Activated T-cell treated with anti-CD3 and anti-CD28 coated beads for 48 hours (primary cell): ENCODE measurements around the gene SFT2D2.

Experiments
- DNase-seq: peaks from one replicate; pipeline ENCODE4 v3.0.0-alpha.2; 2020; ENCODE audit warnings: low read depth

Gene SFT2D2

DNA sequence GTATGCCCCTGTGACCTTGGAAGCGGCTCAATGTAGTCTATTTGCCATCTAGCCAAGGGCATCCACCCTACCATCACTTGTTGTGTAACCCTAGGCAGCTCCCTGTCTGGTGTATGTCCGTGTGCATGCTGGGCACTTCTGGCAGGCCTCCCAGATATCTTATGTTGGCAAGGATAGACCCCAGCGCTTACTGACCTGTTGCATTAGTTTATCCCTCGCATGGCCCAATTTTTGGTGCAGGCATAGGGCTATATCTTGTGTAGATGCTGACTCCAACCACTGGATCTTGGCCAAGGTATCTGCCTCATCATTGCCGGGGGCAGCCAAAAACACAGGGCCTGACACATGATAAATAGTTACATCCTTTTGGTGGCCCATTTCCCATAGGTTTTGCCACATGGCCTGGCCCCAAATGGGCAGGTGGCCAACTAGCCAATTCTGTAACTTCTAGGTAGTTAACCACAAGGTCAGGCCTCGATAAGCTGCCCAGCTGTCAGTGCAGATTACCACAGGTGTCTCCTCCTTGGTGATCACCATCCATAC, 40.9 kb downstream of the SFT2D2 start:
- DNase-seq, result no peak

DNA sequence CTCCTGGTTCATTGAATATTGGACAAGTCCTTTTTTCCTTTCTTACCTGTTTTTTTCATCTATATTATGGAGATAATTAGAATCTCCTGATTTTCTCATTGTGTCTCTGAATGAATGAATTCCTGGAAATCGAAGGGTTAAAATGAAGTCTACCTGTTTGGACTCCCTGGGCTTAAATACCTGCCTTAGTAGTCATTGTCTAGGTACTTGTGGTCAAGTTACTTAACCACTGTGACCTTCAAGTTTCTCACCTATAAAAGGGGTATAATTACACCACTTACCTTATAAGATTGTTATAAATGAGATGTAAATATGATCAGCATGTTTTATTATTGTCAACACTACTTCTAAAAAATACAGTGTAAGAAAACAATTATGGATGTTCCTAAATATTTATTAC, 45.8 kb downstream of the SFT2D2 start:
- no peak for DNase-seq

DNA sequence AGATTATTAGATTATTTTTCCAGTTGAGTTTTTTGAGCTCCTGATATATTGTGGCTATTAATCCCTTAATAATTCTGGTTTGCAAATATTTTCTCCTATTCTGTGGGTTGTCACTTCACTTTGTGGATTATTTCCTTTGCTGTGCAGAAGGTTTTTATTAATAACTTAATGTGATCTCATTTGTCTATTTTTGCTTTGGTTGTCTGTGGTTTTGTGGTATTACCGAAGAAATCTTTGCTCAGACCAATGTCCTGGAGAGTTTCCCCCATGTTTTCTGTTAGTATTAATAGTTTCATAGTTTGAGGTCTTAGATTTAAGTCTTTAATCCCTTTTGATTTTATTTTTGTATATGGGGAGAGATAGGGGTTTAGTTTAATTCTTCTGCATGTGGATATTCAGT, 47.8 kb downstream of the SFT2D2 start:
- DNase-seq, result no peak

DNA sequence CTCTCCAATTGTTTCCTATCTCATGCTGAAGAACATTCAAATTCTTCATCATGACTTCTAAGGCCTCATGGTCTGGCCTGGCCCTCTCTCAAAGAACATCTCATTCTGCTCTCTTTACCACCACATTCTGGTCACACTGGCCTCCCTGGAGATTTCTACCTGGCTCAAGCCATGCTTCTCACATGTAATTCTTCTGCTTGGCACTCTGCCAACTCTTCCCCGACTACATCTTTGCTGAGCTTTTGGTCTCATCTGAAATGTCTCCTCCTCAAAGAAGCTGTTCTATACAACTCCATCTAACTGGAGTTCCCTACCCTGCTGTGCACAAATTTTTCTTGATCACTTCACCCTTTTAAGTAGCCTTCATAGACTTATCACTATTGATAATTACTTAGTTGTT, 53.4 kb downstream of the SFT2D2 start:
- DNase-seq, result no peak

DNA sequence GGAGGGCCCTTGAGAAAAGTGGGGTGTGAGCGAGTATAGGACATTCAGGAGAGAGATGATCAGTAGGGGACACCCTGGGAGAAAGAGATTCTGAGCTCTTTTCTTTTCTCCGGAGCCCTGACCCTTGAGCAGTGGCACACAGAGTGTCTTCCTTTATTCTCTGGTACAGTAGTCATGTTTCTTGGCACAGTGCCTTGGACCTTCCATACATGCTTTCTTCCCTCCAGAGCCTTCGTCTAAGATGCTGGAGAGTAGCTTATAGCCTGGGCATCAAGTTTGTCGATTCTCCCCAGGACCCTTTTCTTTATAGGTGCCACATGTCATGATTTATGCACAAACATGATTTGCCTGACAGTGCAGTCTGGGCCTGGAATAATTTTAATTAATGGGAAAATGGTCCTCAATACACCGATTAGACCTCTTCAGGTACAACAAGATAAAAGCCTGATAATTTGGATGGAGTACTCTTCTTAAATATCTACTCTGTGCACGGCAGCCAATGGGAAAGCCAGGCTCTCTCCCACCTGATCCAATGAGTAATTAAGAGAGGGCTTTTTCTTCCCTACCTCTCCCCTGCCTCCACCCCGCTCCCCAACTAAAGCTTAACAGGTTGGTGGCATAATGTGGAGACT, 54.6 kb downstream of the SFT2D2 start, which contains the start of gene TBX19:
TSS of gene TBX19 (plus strand) at position 582 of the 632 bp plus-strand sequence. CDS start 214 bp downstream, outside the sequence.
- DNase-seq, result no peak

DNA sequence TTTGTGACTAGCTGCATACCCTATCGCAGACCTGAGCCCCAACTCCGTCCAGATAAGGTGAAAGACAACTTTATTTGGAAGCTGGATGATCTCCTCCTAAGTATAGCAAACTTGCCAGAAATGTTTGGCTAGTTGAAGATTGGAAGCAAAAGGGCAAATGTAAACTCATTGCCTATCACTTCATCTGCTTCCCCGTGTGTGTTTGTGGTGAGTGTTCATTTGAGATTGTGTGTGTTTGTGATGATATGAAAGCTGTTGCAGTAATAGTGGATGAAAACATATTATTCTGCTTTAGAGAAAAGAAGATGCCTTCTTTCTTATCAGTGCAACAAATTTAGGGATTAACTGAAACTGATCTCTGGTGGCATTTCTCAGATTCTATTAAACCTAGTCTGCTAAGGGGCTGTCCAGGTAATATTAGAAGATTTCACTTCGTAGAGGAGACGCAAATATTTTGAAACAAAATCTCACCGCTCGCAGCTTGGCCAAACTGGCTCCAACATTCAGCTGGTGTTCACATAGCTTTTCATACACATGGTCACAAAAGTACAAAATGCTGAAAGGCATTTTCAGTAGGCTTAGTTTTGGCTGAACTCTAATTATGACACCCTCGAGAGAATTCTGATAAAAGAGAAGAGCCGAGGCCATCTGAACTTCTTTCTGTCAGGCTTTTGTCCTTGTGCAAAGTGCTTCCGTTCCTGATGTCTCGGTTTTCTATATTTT, 56.0 kb downstream of the SFT2D2 start:
- no peak for DNase-seq

DNA sequence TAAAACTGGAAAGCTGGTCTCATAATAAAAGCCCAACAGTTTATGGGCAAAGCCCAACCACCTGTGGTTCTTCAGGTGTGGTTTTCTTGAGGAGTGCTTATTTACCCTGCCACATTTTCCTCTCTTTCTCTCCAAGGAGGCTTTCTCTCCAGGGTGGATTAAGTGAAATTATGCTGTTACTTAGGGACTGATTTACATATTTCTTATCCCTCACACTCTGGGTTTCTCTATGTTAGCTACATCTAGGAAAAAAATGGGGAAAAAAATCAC, 59.7 kb downstream of the SFT2D2 start:
- DNase-seq, result no peak

DNA sequence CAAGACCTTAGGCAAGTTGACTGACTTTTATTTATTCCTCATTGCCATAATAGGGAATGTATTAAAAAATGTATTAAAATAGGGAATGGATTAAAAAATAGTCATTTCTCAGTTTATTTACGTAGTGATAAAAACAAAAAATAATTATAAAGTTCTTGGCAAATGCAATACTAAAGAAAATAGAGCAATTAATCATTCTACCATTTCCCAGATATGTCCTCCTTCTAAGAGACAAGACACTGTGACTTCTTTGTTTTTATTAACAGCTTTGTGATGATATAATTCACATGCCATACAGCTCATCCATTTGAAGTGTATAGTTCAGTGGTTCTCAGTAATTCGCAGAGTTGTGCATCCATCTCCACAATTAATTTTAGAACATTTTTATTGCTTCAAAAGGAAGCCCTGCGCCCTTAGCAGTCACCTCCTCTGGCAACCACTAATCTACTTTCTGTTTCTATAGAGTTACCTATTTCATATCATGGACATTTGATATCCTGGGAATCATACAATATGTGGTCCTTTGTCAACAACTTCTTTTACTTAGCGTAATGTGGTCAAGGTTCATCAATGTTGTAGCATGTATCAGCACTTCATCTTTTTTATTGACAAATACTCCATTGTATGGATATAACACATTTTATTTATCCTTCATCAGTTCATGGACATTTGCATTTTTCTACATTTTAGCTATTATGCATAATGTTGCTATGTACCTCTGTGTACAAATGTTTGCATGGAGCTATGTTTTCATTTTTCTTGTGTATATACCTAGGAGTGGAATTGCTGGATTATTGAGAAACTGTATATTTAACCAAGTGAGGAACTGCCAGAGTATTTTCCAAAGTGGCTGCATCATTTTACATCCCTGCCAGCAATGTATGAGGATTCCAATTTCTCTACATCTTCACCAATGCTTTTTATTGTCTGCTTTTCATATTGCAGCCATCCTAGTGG, 60.4 kb downstream of the SFT2D2 start:
- no peak for DNase-seq

DNA sequence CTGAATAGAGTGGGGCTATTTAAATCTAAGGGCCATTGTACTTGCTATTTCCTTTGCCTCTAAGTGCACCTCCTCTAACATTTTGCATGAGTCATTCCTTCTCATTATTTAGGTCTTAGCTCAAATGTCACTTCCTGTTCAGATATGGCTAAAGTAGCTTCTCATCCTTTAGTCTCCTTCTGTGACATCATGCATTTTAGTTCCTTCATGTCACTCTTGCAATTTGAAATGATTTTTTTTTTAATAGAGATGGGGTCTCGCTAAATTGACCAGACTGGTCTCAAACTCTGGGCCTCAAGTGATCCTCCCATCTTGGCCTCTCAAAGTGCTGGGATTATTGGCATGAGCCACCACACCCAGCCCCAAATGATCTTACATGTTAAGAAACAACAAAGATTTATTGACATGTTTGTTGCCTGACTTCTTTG, 61.4 kb downstream of the SFT2D2 start:
- DNase-seq, result no peak

DNA sequence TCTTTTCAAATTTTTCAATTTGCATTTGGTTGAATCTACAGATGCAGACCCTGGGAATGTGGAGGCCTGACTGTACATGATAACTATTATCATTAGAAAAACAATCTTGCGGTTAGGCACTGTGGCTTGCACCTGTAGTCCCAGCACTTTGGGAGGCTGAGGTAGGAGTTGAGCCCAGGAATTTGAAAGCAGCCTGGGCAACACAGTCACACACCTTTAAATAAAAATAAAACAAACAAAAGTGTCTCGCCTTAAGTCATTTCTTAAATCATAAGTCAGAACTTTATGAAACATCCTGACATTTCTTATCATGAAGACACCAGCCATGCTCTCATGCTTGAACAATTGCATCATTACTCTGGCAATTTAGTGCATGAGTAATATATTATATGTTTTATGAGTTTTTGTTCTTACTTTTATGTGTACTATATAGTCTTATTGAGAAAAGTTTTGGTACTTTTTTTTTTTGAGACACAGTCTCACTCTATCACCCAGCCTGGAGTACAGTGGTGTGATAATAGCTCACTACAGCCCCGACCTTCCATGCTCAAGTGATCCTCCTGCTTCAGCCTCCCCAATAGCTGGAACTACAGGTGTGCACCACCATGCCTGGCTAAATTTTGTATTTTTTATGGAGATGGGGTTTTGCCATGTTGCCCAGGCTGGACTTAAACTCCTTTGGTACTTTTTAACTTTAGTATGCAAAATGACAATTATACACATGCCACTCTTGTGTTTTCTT, 62.7 kb downstream of the SFT2D2 start:
- no peak for DNase-seq

DNA sequence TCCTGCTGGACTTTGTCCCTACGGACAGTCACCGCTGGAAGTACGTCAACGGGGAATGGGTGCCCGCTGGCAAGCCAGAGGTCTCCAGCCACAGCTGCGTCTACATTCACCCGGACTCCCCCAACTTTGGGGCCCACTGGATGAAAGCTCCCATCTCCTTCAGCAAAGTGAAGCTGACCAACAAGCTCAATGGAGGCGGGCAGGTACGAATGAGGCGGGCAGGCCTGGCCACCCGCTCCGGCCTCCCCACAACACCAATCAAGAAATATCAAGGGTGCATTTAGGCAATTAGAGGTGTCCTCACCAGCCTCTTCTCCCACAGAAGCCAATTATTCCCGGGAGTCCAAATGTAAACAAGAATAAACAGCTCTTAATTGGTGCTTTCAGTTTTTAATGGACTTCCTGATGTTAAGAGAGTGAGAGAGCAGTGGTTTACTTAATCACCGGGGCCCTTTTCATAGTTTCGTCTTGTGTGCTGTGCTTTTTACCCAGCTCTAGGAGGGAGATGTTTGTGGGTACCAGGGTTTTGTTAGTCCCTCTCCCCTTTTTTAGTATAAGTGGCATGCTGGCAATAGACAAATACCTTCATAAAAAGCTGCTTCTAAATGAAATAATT, 65.5 kb downstream of the SFT2D2 start:
- DNase-seq, result no peak

DNA sequence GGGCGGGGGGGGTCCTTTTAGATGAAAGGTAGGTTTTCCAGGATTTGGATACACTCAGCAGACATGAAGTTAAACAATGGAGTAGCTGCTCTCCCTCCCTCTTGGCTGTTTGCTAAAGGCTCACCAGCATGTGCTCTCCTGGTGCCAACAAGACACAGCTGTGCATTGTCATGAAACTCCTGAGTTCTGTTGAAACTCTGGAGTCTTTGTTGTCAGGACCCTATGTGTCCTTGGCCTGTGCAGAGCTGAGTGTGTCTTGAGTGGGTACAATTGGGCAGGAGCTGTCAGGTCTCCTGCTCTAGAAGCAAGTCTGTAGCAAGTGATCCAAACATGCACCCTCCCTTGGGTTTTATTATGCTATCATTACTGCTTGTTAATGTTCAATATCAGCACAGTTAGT, 67.6 kb downstream of the SFT2D2 start:
- DNase-seq, result no peak

DNA sequence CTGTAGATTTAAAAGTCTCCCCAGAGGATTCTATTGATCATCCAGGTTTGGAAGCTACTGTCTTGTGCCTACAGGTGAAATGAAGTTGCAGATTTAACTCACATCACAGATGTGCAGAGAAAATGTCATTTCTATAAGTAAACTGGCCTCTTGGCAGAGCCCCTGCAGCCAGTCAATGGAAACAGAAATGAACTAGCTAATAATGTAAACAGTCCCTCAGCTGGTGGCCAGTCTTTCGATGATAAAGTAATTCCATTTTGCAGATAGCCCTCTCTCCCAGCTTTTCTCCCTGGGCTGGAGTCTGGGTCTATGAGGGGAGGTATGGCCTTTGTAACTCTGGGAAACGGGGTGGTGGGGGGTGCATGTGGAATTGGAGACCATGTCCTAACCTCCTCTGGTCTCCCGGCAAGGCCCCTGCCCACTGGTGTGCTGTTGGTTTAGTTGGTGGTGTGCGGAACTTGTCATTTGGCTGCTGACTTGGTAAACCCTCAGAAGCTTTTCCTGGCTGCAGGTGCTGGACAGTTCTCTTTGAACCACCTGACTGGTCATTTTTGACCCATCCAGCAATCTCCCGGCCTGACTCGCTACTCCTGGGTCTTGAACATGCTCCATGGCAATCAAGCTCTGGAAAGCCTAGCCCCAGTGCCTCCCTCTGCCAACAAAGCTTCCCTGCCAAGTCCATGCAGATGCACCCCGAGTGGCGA, 69.8 kb downstream of the SFT2D2 start:
- no peak for DNase-seq

DNA sequence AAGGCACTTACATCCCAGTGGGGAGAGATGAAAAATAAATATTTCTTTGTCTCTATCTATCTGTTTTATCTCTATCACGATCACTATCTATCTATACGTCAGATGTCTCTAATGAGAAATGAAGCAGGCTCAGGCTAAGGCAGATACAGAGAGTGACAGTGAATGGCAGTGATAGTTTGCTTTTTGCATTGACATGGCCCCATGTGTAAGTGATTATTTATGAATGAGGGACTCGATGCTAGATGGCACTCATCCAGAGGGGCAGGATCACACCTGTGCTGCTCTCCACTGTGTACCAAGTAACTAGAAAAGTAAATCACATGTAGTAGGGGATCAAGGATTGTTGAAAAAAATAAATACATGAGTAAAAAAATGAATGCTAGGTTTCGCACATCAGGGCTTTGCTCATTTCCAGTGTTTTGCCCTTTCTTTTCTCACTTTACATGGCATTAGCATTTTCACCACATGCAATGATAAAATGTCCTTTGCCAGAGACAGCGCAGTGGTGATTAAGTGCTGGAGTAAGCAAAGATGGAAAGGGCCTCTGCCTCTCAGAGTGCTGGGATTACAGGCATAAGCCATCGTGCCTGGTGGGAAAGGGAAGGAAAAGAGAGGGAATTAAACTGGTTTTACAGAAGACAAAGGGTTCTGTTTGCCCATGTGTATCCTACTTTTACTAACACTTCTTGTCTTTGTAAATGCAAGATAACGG, 71.4 kb downstream of the SFT2D2 start:
- no peak for DNase-seq

DNA sequence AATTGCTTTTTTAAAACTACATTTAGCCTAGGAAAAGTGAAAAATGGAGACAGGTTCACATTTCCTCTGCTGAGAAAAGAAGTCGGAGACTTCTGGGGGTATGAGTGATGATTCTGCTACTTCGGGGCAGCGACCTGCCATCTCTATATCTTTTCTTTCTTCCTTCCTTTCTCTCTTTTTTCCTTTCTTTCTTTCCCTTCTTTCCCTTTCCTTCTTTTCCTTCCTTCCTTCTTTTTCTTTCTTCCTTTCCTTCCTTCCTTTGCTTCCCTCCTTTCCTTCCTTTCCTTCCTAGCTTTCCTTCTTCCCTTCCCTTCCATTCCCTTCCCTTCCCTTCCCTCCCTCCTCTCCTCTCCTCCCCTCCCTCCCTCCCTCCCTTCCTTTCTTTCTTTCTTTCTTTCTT, 72.6 kb downstream of the SFT2D2 start:
- no peak for DNase-seq

DNA sequence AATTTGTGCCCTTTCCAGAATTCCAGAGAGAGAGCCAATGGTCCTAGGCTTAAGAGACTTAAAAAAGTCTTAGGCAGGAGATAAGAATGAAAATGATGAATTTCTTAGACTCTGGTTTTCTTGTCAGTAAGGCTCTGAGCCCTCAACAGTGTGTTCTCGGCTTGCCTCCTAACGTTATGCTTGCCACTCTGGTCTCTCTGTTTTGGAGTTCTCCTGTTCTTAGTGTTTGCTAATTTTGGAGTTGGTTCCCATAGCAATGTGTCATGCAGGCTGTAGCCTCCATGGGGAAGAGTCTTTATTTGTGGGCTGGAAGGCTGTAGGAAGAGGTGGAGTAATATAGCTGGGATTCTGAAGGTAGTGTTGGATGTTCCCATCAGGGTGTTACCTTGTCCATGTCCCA, 74.8 kb downstream of the SFT2D2 start:
- no peak for DNase-seq

DNA sequence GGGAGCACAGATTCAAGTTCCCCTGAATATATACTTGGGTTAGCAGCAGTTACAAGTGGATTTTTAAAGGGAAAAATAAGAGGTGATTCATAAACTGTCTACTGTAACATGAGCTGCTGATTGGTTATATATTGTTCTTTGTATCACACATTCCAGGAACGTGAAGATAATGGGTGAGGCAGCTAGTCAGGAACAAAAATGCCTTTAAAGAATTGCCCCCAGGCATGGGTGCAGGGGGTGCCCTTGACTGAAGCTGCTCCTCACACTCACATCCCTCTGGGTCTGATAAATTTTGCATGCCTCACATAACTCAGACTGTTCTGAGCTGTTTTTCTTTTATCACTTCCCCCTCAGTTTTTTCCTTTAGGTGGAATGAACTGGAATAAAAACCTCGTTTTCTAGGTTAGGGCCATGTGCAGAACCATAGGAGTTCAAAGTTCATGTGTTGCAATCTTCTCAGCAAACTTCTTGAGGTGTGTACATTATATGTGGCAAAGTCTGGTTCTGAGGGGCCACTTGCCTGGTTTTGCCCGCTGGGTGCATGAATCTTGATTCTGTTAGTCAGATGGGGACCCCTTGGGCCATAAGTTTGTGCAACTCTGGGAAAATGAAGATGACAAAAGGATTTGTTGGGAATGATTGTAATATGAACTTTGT, 76.0 kb downstream of the SFT2D2 start:
- DNase-seq, result no peak
